ENCODE data around the gene PSME1.

GRCh38 chr14:24110060-24110459 lies 25.9 kb upstream of the PSME1 start:
- TF ChIP-seq CTCF (conservative IDR thresholded peaks at IDR 0.05 in 1 of 2, IDR thresholded peaks at IDR 0.05 in 1 of 2; ENCODE audit: extremely low read depth in 1 of 2, insufficient read depth in 1 of 2, low read depth in 1 of 2, low read length in 2 of 2), result no peak
- TF ChIP-seq EZH2 (IDR thresholded peaks at IDR 0.05; ENCODE audit: borderline replicate concordance, low read length), result no peak
